Hematopoietic multipotent progenitor cell treated with erythropoietin and hydrocortisone succinate and interleukin-3 and kit ligand, for 15 days (in vitro differentiated cells): ENCODE measurements around the gene CDK5R1.
"Not testable (repeated sequence)": the region's sequence is repeated elsewhere in the genome, so short reads cannot be mapped to it uniquely, and the experiment has no call there.

Source experiments
- DNase-seq: peaks from one replicate; pipeline ENCODE4 v3.0.0-alpha.2; 2015; ENCODE audit warnings: low spot score

Gene CDK5R1

GRCh38 chr17:32486701-32487472 lies at the start of gene CDK5R1:
CDK5R1 (plus strand) TSS chr17:32486993; CDS start chr17:32487621, 628 bp downstream.
- DNase-seq, result peak; percentile 41

GRCh38 chr17:32440722-32441121 lies 46.1 kb upstream of the CDK5R1 start:
- no peak for DNase-seq

- DNase-seq, result no peak
These were observed 44.9 kb upstream of the CDK5R1 start for GRCh38 chr17:32441886-32442285.

- DNase-seq, result no peak
These were observed 42.9 kb upstream of the CDK5R1 start for GRCh38 chr17:32443827-32444300.

GRCh38 chr17:32444301-32445073 lies 42.3 kb upstream of the CDK5R1 start, which contains the start of gene PSMD11:
PSMD11 (plus strand) TSS chr17:32444510; CDS start chr17:32444524, 14 bp downstream.
- DNase-seq, result peak; percentile 94

GRCh38 chr17:32445074-32445415 lies 41.7 kb upstream of the CDK5R1 start:
- DNase-seq, result peak; percentile 38

GRCh38 chr17:32445497-32445896 lies 41.3 kb upstream of the CDK5R1 start:
- DNase-seq, result no peak

GRCh38 chr17:32445971-32446370 lies 40.8 kb upstream of the CDK5R1 start:
- DNase-seq, result peak; percentile 57

- no peak for DNase-seq
These were observed 39.8 kb upstream of the CDK5R1 start for GRCh38 chr17:32446949-32447348.

- no peak for DNase-seq
These were observed 36.8 kb upstream of the CDK5R1 start for GRCh38 chr17:32449963-32450362.

- not testable (repeated sequence) for DNase-seq
These were observed 36.4 kb upstream of the CDK5R1 start for GRCh38 chr17:32450379-32450778.

GRCh38 chr17:32451879-32452278 lies 34.9 kb upstream of the CDK5R1 start:
- no peak for DNase-seq

- DNase-seq, result no peak
These were observed 34.5 kb upstream of the CDK5R1 start for GRCh38 chr17:32452281-32452680.

GRCh38 chr17:32453370-32453769 lies 33.4 kb upstream of the CDK5R1 start:
- no peak for DNase-seq

GRCh38 chr17:32458371-32458770 lies 28.4 kb upstream of the CDK5R1 start:
- DNase-seq, result no peak

- no peak for DNase-seq
These were observed 26.7 kb upstream of the CDK5R1 start for GRCh38 chr17:32460054-32460453.

- no peak for DNase-seq
These were observed 25.3 kb upstream of the CDK5R1 start for GRCh38 chr17:32461498-32461852.

- peak; percentile 72 for DNase-seq
These were observed 24.8 kb upstream of the CDK5R1 start for GRCh38 chr17:32461853-32462617.

- no peak for DNase-seq
These were observed 23.5 kb upstream of the CDK5R1 start for GRCh38 chr17:32463304-32463703.

GRCh38 chr17:32464374-32464773 lies 22.4 kb upstream of the CDK5R1 start:
- no peak for DNase-seq

GRCh38 chr17:32467949-32468348 lies 18.8 kb upstream of the CDK5R1 start:
- no peak for DNase-seq

- DNase-seq, result no peak
These were observed 16.2 kb upstream of the CDK5R1 start for GRCh38 chr17:32470405-32471167.
